DND-41 (cell line): ENCODE data around the gene STX12.

Experiments
- CTCF ChIP-seq: IDR thresholded peaks from 2 replicates; pipeline ENCODE4 v1.5.1; 2012; ENCODE audit warnings: borderline replicate concordance, low read length, moderate library complexity, mild to moderate bottlenecking; ENCODE audit not compliant: poor library complexity, severe bottlenecking; ENCODE audit errors: extremely low read depth
- EZH2 ChIP-seq: IDR thresholded peaks from 3 replicates; pipeline ENCODE4 v1.6.1; 2012; ENCODE audit warnings: borderline replicate concordance, low read depth, mild to moderate bottlenecking, moderate library complexity, low read length, inconsistent platforms; ENCODE audit not compliant: severe bottlenecking

- TF ChIP-seq CTCF: no peak
- TF ChIP-seq EZH2: no peak
Measured at GRCh38 chr1:27811741-27812500, 38.9 kb downstream of the STX12 start.
